Activated naive CD4-positive, alpha-beta T cell treated with Interleukin-2 at 50 U/mL for 16 hours (primary cell): ENCODE results near the gene C1QTNF5.
"Not testable (repeated sequence)": the region's sequence is repeated elsewhere in the genome, so short reads cannot be mapped to it uniquely, and the experiment has no call there.

Experiments
- DNase-seq: peaks from one replicate; pipeline ENCODE4 v3.0.0-alpha.2; 2020

Gene C1QTNF5

DNA sequence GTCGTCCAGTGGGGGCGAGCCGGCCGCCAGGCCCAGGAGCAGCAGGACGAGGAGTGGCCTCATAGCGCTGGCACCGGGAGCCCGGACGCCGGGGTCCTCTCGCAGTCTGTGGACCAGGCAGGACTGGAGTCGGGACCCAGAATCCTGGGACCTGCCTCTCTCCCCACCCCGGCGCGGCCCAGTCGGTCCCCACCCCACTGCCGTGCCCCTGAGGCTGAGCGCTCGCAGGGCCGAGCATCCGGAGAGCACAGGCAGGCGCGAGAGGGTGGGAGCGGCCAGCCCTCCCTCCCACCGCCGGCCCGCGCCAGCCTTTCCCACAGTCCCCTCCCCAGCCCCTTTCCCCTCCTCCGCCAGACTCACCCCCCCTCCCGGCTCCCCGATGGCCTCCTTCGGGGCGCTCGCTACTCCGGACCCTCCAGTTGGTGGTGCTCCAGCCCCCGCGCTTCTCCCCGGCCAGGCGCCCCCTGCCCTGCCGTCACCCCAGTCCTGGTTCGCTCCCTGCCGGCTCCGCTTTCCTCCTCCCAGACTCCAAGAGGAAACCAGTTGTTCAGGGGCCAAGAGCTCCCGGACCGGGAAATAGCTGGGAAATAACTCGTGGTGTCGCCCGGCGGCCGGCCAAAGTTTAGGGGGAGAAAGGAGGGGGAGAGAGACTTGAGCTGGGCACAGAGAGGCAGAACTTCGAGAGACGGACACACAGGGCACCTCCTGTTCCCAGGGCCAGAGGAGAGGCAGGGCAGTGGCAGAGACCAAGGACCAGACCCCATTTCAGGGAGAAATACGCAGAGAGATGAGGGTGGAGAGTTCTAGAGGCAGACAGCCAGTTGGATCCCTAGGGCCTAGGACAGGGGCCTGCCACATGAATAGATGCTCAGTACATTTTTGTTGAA, at the start of gene C1QTNF5:
C1QTNF5 (minus strand) TSS at position 549 of the 887 bp plus-strand sequence; CDS start at position 63, 486 bp downstream.
- no peak for DNase-seq

- DNase-seq: no peak
Observed at GRCh38 chr11:119389611-119390254, 49.0 kb upstream of the C1QTNF5 start.

DNA sequence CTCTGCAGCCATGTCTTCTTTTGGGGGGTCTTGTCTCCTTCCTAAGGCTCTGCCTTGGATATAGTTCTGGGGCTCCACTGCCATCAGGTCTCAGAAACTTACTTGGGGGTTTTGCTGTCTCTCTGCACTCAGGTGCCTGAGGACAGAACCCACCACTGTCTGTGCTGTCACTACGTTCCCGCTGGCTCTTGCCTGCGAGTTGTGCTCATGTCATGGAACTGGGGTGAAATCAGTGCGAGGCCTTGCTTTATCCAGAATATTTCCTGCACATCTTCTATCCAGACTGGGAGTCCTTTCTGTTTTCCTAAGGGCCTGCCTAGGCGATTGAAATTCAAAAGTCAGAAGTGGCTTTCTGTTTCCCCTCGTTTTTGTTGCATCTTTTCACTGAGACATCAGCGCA, 47.4 kb upstream of the C1QTNF5 start:
- DNase-seq: no peak

GRCh38 chr11:119384332-119384731, 43.6 kb upstream of the C1QTNF5 start:
- no peak for DNase-seq

DNA sequence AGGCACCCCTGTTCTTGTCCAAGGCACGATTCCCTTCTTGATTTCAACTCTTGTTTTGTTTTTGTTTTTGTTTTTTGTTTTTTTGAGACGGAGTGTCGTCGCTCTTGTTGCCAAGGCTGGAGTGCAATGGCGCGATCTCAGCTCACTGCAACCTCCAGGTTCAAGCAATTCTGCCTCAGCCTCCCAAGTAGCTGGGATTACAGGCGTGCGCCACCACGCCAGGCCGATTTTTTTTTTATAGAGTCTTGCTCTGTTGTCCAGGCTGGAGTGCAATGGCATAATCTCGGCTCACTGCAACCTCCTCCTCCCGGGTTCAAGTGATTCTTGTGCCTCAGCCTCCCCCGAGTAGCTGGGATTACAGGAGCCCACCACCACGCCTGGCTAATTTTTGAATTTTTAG, 41.8 kb upstream of the C1QTNF5 start:
- DNase-seq: not testable (repeated sequence)

DNA sequence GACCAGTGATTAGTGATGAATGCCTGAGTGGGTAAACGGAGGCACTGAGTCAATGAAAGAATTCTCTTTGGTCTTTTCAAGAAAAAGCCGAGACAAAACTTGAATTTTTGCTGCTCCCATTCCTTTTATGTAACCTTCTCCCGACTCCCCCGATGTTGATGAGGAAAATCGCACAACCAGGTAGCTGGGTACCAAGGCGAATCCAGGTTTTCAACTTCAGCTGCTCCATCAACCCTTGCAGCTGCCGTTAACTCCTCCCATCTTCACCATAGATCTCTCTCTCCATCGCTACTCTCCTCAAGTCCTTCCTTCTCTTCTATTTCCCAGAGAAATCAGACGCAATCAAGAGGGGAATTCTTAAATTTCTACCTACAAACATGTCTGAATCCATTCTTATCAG, 41.4 kb upstream of the C1QTNF5 start:
- DNase-seq: no peak

GRCh38 chr11:119381181-119381988, 40.7 kb upstream of the C1QTNF5 start, which contains the start of gene USP2:
USP2 (minus strand) TSS chr11:119381690; CDS start chr11:119373480, 8,210 bp downstream.
- peak; percentile 97 for DNase-seq

DNA sequence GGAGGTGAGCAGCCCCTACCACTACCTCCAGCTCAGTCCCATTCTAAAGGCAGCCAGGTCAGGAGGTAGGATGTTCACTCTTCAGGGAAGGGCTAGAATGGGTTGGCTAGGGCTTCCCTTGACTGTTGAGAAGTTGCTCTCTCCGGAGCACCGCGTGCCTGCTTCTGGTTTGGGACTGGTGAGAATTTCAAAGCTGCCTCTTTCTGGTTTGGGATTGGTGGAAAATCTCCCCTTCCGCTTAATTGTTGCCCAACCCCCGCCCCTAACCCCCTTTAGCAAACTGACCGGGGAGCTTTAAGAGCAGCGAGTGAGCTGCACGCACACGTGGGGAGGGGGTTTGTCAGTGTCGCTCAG, 40.1 kb upstream of the C1QTNF5 start:
- DNase-seq: no peak

DNA sequence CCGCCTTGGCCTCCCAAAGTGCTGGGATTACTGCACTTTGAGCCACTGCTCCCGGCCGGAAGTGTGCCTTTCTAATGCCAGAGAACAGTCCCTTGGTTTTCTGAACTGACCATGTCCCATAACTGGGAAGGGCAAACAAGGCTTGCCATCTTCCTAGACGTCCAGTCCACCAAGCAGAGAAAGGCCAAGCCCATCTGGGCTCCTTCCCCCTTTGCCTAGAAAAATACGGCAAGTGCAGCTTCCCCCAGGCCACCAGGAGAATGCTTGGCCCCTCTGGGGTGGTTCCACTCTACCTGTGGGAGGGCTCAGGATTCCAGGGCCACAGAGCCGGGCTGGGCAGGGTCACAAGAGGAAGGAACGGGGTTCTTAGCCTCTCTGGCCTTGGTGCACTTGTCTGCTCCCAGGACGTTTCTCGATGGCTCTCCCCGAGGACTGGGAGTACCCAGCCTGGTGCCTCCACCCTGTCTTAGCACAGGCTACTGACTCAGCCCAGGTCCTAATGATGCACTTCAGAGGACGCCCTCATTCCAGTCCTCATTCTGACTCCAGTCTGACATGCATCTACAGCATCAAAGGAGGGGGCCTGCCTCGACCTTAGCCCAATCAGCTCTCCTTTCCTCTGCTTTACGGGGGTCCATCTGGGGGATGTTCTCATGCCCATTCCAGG, 39.6 kb upstream of the C1QTNF5 start:
- DNase-seq: no peak

- no peak for DNase-seq
Observed at GRCh38 chr11:119378851-119379465, 38.3 kb upstream of the C1QTNF5 start.

DNA sequence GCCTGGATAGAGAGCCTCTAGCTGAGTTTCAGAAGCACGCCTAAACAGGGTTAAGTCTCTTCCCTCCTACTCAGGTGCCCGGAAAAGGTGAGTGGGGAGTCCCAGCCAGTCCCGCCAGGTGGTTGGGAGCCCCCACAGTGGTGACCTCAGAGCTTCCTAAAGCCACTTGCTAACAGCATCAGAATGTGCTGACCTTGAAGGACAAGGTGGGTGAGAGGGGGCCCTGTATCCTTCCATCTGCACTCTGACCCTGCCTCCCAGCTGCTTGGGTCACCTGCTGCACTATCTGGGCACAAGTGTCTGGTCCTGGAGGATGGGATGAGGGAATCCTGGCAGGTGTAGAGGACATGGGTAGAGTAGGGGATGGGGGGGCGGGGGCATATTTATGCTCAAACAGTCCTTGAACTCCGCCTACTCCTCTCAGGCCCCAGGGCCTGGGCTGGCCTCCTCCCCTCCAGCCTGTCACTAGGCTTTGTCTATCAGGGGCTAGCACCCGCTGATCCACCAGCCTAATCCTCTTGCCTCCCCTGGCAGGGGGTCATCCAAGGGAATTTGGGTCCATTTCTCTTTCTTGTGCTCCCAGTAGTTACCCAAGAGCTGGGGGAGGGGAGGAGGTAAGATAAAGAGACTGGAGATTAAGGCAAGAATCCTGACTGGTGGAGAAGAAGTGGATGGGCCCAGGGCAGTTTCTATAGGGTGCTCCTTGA, 37.4 kb upstream of the C1QTNF5 start:
- DNase-seq: no peak

GRCh38 chr11:119377112-119377901, 36.6 kb upstream of the C1QTNF5 start:
- no peak for DNase-seq

- no peak for DNase-seq
Observed at GRCh38 chr11:119376197-119376847, 35.6 kb upstream of the C1QTNF5 start.

DNA sequence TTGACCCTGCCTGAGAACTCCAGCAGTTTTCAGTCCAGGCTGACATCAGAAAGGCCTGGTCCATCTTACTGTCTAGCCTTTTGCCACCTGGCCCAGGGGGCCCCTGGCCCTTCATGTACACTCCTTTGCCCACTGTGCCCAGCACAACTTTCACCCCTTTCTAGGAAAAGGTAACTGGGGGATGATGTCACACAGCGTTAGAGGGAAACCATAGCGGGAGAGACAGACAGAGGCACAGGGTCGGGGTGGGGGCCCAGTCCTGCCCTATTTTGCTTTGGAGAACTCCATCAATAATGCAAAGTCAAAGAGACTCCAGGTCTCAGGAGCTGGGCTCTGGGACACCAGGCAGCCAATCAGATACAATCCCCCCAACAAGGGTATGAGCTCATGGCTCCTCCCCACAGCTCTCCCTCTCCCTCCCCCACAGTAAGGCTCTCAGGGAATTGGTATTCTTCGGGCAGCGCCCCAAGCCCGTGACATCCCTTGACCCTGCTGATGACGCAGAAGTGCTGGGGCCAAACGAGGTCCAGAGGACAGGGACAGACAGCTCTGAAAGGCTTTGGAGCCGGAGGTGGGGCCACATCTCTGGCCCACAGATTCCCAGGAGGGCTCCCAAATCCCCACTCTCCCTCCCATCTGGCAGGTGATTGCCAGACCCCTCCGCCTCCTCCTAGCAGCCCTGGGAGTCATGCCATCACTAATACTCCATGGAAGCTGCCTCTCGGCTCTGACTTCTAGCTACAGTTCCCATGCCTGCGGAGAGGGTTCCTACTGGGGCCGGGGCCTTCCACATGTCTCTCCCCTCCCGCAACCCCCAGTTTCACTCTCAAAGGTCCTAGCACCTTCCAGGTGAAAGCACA, 34.9 kb upstream of the C1QTNF5 start:
- DNase-seq: no peak

DNA sequence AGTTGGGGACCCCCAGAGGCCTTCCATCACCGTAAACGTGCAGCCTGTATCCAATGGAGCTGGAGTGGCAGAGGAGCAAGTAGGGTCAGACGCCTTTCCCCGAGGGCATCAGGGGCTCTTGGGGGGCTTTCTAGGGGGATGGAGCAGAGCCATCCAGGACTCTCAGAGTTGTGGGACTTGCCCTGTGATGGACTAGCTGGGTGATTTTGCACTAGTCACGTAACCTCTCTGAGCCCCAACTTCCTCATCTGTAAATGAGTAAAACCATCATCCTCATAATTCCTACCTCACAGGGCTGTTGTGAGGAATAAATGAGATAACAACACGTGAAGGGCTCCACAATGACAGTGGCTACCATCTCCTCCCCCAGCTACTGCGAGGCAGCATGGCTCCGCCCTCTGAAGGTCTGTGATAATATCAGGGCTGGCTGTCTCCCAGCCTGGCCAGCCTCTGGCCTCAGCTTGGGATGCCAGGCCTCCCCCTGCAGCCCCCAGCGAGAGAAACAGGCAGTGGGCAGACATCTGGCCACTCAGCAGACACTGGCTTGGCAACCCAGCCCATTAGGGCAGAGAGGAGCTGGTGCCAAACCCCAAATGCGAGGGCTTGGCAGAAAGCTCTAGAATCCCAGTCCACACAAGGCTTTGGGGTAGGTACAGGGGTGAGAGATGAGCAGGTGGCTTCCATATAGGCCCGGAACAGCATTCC, 34.1 kb upstream of the C1QTNF5 start:
- no peak for DNase-seq

- DNase-seq: peak; percentile 39
Observed at GRCh38 chr11:119373921-119374631, 33.4 kb upstream of the C1QTNF5 start.

DNA sequence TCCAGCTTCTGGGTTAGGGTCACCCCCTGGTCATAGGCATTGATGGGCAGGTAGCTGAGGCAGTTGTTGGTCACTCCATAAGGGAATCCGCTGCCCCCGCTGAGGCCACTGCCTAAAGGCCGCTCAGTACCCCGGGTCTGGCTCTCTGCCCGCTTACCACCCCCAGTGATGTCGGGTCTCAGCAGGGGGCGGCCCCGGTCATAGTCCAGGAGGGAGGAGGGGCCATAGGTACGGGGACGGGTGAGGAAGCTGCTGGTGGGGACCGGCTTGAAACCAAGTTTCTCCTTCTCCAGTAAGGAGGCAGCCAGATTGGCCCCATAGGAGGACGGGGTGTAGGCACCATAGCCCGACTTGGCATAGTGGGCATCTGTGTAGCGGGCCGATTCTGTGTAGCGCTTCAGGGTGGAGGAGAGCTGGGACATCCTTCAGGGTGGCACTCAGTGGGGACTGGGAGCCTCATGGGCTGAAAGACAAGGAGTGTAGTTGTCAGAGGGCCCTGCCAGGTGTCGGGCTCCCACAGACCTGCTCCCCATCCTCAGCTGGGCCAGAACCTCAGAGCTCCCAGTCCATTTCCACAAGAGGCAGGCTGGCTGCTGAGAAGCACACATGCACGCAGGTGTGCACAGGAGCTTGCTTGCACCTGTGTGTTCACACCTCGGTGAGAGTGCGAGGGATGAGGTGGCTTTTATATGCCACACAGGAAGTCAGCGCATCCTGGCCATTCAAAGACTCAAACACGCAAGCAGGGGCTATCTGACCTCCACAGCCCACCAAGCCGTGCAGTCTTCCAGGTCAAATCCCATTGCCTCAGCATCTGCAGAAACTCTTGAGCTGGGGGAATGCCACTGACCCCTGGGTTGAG, 32.6 kb upstream of the C1QTNF5 start:
- no peak for DNase-seq
